HepG2 (cell line): ENCODE data around the gene CYSLTR2. TPM values are rescaled to one million over a fixed set of nuclear protein-coding genes. Genes with fewer than 3 reads are reported as not detected.

ENCODE experiments used
- ARNT2 ChIP-seq: sonication (generic); formaldehyde crosslinking; IDR thresholded peaks from 2 replicates; pipeline ENCODE4 v1.8.0; 2022; ENCODE audit warnings: mild to moderate bottlenecking, low read depth, missing genetic modification reagents, moderate library complexity
- LBX2 ChIP-seq: sonication (generic); formaldehyde crosslinking; IDR thresholded peaks from 2 replicates; pipeline ENCODE4 v1.5.0; 2020; ENCODE audit warnings: missing genetic modification reagents, mild to moderate bottlenecking, borderline replicate concordance
- ONECUT2 ChIP-seq: sonication (generic); formaldehyde crosslinking; IDR thresholded peaks from 2 replicates; pipeline ENCODE4 v1.4.0; 2020; ENCODE audit warnings: missing genetic modification reagents
- POGK ChIP-seq: sonication (generic); formaldehyde crosslinking; conservative IDR thresholded peaks from 2 replicates; pipeline ENCODE4 v1.8.0; 2022; ENCODE audit warnings: mild to moderate bottlenecking, moderate library complexity, missing genetic modification reagents
- PPARG ChIP-seq: conservative IDR thresholded peaks from 2 replicates; pipeline ENCODE4 v1.6.1; 2016; ENCODE audit warnings: missing biosample characterization, missing genetic modification reagents
- RFXAP ChIP-seq: sonication (generic); formaldehyde crosslinking; IDR thresholded peaks from 2 replicates; pipeline ENCODE4 v1.4.0; 2020; ENCODE audit warnings: missing genetic modification reagents, borderline replicate concordance
- SMARCC2 ChIP-seq: fragments of 450-650 bp; IDR thresholded peaks from 2 replicates; pipeline ENCODE4 v1.6.1; 2017; ENCODE audit warnings: antibody characterized with exemption, mild to moderate bottlenecking
- TSC22D2 ChIP-seq: sonication (generic); formaldehyde crosslinking; IDR thresholded peaks from 2 replicates; pipeline ENCODE4 v1.5.1; 2020; ENCODE audit warnings: missing genetic modification reagents, mild to moderate bottlenecking, borderline replicate concordance
- ZBED4 ChIP-seq: sonication (generic); formaldehyde crosslinking; IDR thresholded peaks from 2 replicates; pipeline ENCODE4 v1.4.0; 2020; ENCODE audit warnings: missing genetic modification reagents, borderline replicate concordance
- ZBTB37 ChIP-seq: sonication (generic); formaldehyde crosslinking; IDR thresholded peaks from 2 replicates; pipeline ENCODE4 v1.4.0; 2020; ENCODE audit warnings: mild to moderate bottlenecking, missing genetic modification reagents
- ZHX2 ChIP-seq, 2 experiments: sonication (generic) in 1 of 2; formaldehyde crosslinking in 1 of 2; IDR thresholded peaks; 2 replicates each; pipeline versions ENCODE4 v1.6.1 to v1.9.0; 2014 to 2022; ENCODE audit warnings: antibody characterized with exemption in 1 of 2, borderline replicate concordance in 1 of 2, inconsistent platforms in 1 of 2, low read depth in 1 of 2, missing genetic modification reagents in 1 of 2
- ZKSCAN8 ChIP-seq: IDR thresholded peaks from 2 replicates; pipeline ENCODE4 v1.6.1; 2016; ENCODE audit warnings: borderline replicate concordance, missing genetic modification reagents, missing compliant biosample characterization
- ZNF235 ChIP-seq: sonication (generic); formaldehyde crosslinking; IDR thresholded peaks from 2 replicates; pipeline ENCODE4 v1.8.1; 2023; ENCODE audit warnings: mild to moderate bottlenecking, missing genetic modification reagents, borderline replicate concordance
- ZNF564 ChIP-seq: sonication (generic); formaldehyde crosslinking; IDR thresholded peaks from 2 replicates; pipeline ENCODE4 v1.8.1; 2023; ENCODE audit warnings: mild to moderate bottlenecking, missing genetic modification reagents
- ZNF580 ChIP-seq: IDR thresholded peaks from 2 replicates; pipeline ENCODE4 v1.6.1; 2016; ENCODE audit warnings: low read depth, borderline replicate concordance
- polyA plus RNA-seq, 8 experiments: library from polyadenylated mRNA; depleted of rRNA in 3 of 8; stranded (reverse) in 7 of 8; unstranded in 1 of 8; fragments of >200 nt; fragmentation: Illumina TruSeq in 4 of 8; extraction: Trizol in 4 of 8; gene quantifications; 2 replicates each; pipeline versions ENCODE4 v1.2.1 to v1.2.3, GENCODE V29; 2011 to 2016; ENCODE audit warnings: low read depth in 4 of 8, missing spikeins in 1 of 8, mixed read lengths in 1 of 8; ENCODE audit not compliant: insufficient read depth in 1 of 8
- total RNA-seq, 5 experiments: library from RNA; depleted of rRNA; stranded (reverse); fragments of >200 nt; fragmentation: Illumina TruSeq; extraction: Trizol; gene quantifications; 2 replicates each; pipeline ENCODE4 v1.2.3, GENCODE V29; 2016; ENCODE audit warnings: low read depth in 1 of 5

The CYSLTR2 gene
- total and polyA plus RNA-seq, 2 of the 13 experiments (the other 11 are each of a cell fraction or from before 2014, with no cell fraction given): not detected

- no peak for TF ChIP-seq RFXAP (CRISPR knock-in tag)
- TF ChIP-seq POGK: peak; percentile 76; the same call in 1 of the 2 replicates
- no peak; the same call in 1 of the 2 replicates for TF ChIP-seq PPARG (CRISPR knock-in tag)
- peak; percentile 72 for TF ChIP-seq ARNT2 (CRISPR knock-in tag)
- TF ChIP-seq ZBED4: no peak
- TF ChIP-seq TSC22D2: no peak
- TF ChIP-seq ZNF564 (CRISPR knock-in tag): 0 out of 2 replicates have a peak, but pooled peaks have one; percentile 50
- no peak for TF ChIP-seq ZBTB37 (CRISPR knock-in tag)
- no peak for TF ChIP-seq ZNF580
- no peak for TF ChIP-seq ZHX2 (IDR thresholded peaks at IDR 0.05; ENCODE audit: low read depth)
- TF ChIP-seq ZHX2 (CRISPR knock-in tag; IDR thresholded peaks at IDR 0.05; ENCODE audit: borderline replicate concordance): no peak
- peak; percentile 79; the same call in 1 of the 2 replicates for TF ChIP-seq ZKSCAN8 (CRISPR knock-in tag)
- no peak for TF ChIP-seq SMARCC2
- TF ChIP-seq ONECUT2 (CRISPR knock-in tag): peak; percentile 44; the same call in 1 of the 2 replicates
- TF ChIP-seq ZNF235 (CRISPR knock-in tag): no peak
- no peak for TF ChIP-seq LBX2 (CRISPR knock-in tag)
Observed at GRCh38 chr13:48626077-48626449, 27.7 kb upstream of the CYSLTR2 start (continued).
